Heart left ventricle (tissue), 13 donors: Measurements from ENCODE around the gene TRIP11.

Source experiments
- POLR2A ChIP-seq, 2 donors: fragments of 450-650 bp; IDR thresholded peaks; one replicate each; pipeline ENCODE4 v1.6.1; 2017; ENCODE audit warnings: antibody characterized with exemption in 2 of 2, mild to moderate bottlenecking in 2 of 2, moderate library complexity in 2 of 2
- TF ChIP-seq, protein P1 (sequence below), 12 donors: fragments of 200-600 bp; sonication (generic) in 4 of 12; IDR thresholded peaks; one replicate each; pipeline versions ENCODE4 v1.5.0 to v1.8.0; 2018 to 2022; ENCODE audit warnings: antibody characterized with exemption in 12 of 12, mild to moderate bottlenecking in 5 of 12
- donor health status: ischemic (EF 13 %, LVEDD 7.1; RV severe dilation, severe dysfunction).
- donor health status: DM: no; HTN: yes; CAD: no.
- donor health status: DM: no; HTN: no; CAD: no.
- donor health status: ischemic (EF 25% LVEDD 6.9; RV normal size, moderate dysfunction).
- donor health status: ischemic (EF 25% LVEDD 5.7; RV mildly dilated, moderate dysfunction).
- donor health status: ischemic (EF 35%, LVEDD 5.7; RV mildly dilated, moderate dysfunction).
- donor health status: nonischemic (EF 11% LVEDD 7.7; RV severe dilation, severe dysfunction).
- donor health status: DM: yes; HTN: yes; CAD: no.
- donor health status: PGD.
- donor health status: ischemic (EF 29% LVEDD 5.4; RV normal size, mild dysfunction).
- donor health status: nonischemic (EF 23%, LVEDD 6.1; RV moderate dilation, normal function).

DNA sequence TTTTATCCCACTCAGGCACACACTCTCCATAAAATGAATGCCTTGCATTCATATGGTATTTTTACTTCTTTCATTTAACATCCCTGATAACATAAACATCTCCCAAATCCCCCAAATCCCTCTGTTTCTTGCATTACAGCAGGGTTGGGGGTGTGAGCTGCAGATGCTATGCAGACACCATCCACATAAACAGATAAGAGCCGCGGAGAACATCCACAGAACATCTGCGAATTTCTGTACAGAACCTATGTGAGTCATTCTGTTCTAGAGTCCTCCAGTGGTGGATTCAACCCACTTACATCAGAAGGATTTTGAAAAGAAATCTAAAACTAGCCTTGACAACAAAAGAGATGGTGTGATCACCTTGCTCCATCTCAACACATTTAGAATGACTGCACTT lies 112.7 kb downstream of the TRIP11 start:
- TF ChIP-seq, protein P1, sequence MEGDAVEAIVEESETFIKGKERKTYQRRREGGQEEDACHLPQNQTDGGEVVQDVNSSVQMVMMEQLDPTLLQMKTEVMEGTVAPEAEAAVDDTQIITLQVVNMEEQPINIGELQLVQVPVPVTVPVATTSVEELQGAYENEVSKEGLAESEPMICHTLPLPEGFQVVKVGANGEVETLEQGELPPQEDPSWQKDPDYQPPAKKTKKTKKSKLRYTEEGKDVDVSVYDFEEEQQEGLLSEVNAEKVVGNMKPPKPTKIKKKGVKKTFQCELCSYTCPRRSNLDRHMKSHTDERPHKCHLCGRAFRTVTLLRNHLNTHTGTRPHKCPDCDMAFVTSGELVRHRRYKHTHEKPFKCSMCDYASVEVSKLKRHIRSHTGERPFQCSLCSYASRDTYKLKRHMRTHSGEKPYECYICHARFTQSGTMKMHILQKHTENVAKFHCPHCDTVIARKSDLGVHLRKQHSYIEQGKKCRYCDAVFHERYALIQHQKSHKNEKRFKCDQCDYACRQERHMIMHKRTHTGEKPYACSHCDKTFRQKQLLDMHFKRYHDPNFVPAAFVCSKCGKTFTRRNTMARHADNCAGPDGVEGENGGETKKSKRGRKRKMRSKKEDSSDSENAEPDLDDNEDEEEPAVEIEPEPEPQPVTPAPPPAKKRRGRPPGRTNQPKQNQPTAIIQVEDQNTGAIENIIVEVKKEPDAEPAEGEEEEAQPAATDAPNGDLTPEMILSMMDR (IDR thresholded peaks at IDR 0.05), result no peak
- TF ChIP-seq POLR2A (IDR thresholded peaks at IDR 0.05), result no peak
